ENCODE measurements around the gene MRPS23. TPM values are rescaled to one million over a fixed set of nuclear protein-coding genes. Genes with fewer than 3 reads are reported as not detected.

The MRPS23 gene
- total and polyA plus RNA-seq, 2 of the 13 experiments (the other 11 are each of a cell fraction or from before 2014, with no cell fraction given), result 63.2 to 181 TPM

DNA sequence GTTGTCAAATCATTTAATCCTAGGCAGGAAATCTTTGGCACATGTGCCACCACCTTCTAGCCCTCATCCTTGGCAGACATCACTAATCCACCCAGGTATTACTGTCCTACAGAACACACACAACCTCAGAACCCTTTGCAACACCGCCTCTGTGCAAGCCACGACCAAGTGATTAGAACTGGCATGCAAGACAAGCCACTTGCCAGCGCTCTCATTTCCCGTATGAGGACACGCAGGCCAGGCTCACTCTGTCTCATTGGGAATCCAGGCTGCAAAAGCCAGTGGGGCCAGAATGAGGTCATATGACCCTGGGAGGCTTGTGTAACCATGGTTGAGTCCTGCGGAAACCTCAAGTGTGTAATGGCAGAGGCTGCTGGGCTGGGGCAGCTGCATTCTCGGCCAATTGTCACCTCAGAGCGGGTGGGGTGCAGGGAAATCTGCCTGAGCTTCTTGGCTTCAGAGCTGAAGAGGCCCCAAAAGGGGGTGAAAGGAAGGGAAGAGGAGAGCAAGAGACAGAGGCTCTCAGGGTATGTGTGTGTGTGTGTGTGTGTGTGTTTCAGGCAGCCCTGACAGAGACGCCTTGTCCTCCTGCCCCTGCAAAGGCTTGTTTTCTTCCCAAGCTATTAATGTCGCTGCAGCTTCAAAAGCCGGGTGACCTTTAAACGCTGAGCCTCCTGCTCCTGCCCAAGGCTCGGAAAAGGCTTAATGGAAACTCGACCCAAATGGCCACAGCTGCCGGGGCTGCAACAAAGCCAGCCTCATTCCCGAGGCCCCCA is 43.2 kb upstream of the MRPS23 start (continued):
- TF ChIP-seq THAP11 (CRISPR knock-in tag; IDR thresholded peaks at IDR 0.05) (peak; percentile 5; the same call in 1 of the 2 replicates), HDAC1 (CRISPR knock-in tag; IDR thresholded peaks at IDR 0.05) (peak; percentile 70), NCOR1 (IDR thresholded peaks at IDR 0.05; ENCODE audit: borderline replicate concordance, low read length) (peak; percentile 77; the same call in 1 of the 2 replicates), ZNF816 (CRISPR knock-in tag; IDR thresholded peaks at IDR 0.05; ENCODE audit: borderline replicate concordance) (no peak), ZNF569 (CRISPR knock-in tag; IDR thresholded peaks at IDR 0.05; ENCODE audit: borderline replicate concordance) (no peak), ZNF263 (CRISPR knock-in tag; IDR thresholded peaks at IDR 0.05) (no peak), SKI (IDR thresholded peaks at IDR 0.05; ENCODE audit: partially characterized antibody) (no peak), POLR2G (IDR thresholded peaks at IDR 0.05; ENCODE audit: low read depth, low read length) (peak; percentile 87), ZNF792 (CRISPR knock-in tag; IDR thresholded peaks at IDR 0.05) (no peak; the same call in none of the 2 replicates), ZBTB42 (CRISPR knock-in tag; IDR thresholded peaks at IDR 0.05) (peak; percentile 65; the same call in 1 of the 2 replicates), ZSCAN22 (CRISPR knock-in tag; IDR thresholded peaks at IDR 0.05) (no peak), GATAD2A (CRISPR knock-in tag; IDR thresholded peaks at IDR 0.05) (no peak; the same call in none of the 2 replicates), MAFF (IDR thresholded peaks at IDR 0.05; ENCODE audit: low read depth, low read length) (no peak), ZNF891 (CRISPR knock-in tag; IDR thresholded peaks at IDR 0.05) (peak; percentile 76; the same call in 1 of the 2 replicates), SRSF1 (optimal IDR thresholded peaks at IDR 0.05; ENCODE audit: low read depth, low read length) (no peak), GABPA (IDR thresholded peaks at IDR 0.05; ENCODE audit: low read depth, low read length) (no peak), GABPA (CRISPR knock-in tag; IDR thresholded peaks at IDR 0.05; ENCODE audit: low read depth) (peak; percentile 54), RBFOX2 (IDR thresholded peaks at IDR 0.05; ENCODE audit: low read depth, low read length) (peak; percentile 44; the same call in 1 of the 2 replicates), ZNF879 (CRISPR knock-in tag; IDR thresholded peaks at IDR 0.05) (no peak), GZF1 (CRISPR knock-in tag; IDR thresholded peaks at IDR 0.05) (peak; percentile 80), ZNF775 (CRISPR knock-in tag; IDR thresholded peaks at IDR 0.05; ENCODE audit: borderline replicate concordance) (peak; percentile 22; the same call in 1 of the 2 replicates), MBD4 (IDR thresholded peaks at IDR 0.05; ENCODE audit: borderline replicate concordance, low read length) (no peak)
- TF ChIP-seq, protein P1, sequence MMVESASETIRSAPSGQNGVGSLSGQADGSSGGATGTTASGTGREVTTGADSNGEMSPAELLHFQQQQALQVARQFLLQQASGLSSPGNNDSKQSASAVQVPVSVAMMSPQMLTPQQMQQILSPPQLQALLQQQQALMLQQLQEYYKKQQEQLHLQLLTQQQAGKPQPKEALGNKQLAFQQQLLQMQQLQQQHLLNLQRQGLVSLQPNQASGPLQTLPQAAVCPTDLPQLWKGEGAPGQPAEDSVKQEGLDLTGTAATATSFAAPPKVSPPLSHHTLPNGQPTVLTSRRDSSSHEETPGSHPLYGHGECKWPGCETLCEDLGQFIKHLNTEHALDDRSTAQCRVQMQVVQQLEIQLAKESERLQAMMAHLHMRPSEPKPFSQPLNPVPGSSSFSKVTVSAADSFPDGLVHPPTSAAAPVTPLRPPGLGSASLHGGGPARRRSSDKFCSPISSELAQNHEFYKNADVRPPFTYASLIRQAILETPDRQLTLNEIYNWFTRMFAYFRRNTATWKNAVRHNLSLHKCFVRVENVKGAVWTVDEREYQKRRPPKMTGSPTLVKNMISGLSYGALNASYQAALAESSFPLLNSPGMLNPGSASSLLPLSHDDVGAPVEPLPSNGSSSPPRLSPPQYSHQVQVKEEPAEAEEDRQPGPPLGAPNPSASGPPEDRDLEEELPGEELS (CRISPR knock-in tag; IDR thresholded peaks at IDR 0.05), result no peak; the same call in 1 of the 2 replicates
- TF ChIP-seq, protein P2, sequence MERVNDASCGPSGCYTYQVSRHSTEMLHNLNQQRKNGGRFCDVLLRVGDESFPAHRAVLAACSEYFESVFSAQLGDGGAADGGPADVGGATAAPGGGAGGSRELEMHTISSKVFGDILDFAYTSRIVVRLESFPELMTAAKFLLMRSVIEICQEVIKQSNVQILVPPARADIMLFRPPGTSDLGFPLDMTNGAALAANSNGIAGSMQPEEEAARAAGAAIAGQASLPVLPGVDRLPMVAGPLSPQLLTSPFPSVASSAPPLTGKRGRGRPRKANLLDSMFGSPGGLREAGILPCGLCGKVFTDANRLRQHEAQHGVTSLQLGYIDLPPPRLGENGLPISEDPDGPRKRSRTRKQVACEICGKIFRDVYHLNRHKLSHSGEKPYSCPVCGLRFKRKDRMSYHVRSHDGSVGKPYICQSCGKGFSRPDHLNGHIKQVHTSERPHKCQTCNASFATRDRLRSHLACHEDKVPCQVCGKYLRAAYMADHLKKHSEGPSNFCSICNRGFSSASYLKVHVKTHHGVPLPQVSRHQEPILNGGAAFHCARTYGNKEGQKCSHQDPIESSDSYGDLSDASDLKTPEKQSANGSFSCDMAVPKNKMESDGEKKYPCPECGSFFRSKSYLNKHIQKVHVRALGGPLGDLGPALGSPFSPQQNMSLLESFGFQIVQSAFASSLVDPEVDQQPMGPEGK (CRISPR knock-in tag; IDR thresholded peaks at IDR 0.05), result peak; percentile 67
- TF ChIP-seq, protein P3, sequence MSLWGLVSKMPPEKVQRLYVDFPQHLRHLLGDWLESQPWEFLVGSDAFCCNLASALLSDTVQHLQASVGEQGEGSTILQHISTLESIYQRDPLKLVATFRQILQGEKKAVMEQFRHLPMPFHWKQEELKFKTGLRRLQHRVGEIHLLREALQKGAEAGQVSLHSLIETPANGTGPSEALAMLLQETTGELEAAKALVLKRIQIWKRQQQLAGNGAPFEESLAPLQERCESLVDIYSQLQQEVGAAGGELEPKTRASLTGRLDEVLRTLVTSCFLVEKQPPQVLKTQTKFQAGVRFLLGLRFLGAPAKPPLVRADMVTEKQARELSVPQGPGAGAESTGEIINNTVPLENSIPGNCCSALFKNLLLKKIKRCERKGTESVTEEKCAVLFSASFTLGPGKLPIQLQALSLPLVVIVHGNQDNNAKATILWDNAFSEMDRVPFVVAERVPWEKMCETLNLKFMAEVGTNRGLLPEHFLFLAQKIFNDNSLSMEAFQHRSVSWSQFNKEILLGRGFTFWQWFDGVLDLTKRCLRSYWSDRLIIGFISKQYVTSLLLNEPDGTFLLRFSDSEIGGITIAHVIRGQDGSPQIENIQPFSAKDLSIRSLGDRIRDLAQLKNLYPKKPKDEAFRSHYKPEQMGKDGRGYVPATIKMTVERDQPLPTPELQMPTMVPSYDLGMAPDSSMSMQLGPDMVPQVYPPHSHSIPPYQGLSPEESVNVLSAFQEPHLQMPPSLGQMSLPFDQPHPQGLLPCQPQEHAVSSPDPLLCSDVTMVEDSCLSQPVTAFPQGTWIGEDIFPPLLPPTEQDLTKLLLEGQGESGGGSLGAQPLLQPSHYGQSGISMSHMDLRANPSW (CRISPR knock-in tag; IDR thresholded peaks at IDR 0.05; ENCODE audit: borderline replicate concordance), result 0 out of 2 replicates have a peak, but pooled peaks have one; percentile 59

Data from HepG2 (cell line).